HepG2 (cell line): ENCODE measurements around the gene COQ8B. TPM values are rescaled to one million over a fixed set of nuclear protein-coding genes. Genes with fewer than 3 reads are reported as not detected.

ENCODE experiments used
- ASH2L ChIP-seq: fragments of 300-600, 200-600 bp; sonication (generic); IDR thresholded peaks from 2 replicates; pipeline ENCODE4 v1.7.0; 2017; ENCODE audit warnings: low read depth, mild to moderate bottlenecking, moderate library complexity, mixed read lengths, low read length; ENCODE audit not compliant: insufficient read length
- CREB1 ChIP-seq, 2 experiments: fragments of 450-650 bp in 1 of 2; IDR thresholded peaks; 2 replicates each; pipeline ENCODE4 v1.6.1; 2016 to 2017; ENCODE audit warnings: control low read depth in 1 of 2, mild to moderate bottlenecking in 1 of 2, missing compliant biosample characterization in 1 of 2, missing genetic modification characterization in 1 of 2
- EP300 ChIP-seq, 3 experiments: sonication (generic) in 1 of 3; formaldehyde crosslinking in 1 of 3; IDR thresholded peaks; 2 replicates each; pipeline versions ENCODE4 v1.5.1 to v1.6.1; 2011 to 2020; ENCODE audit warnings: low read depth in 2 of 3, low read length in 2 of 3, borderline replicate concordance in 1 of 3, improper control_type of control experiment in 1 of 3, mild to moderate bottlenecking in 1 of 3, missing genetic modification reagents in 1 of 3, moderate library complexity in 1 of 3
- GATAD2A ChIP-seq: IDR thresholded peaks from 2 replicates; pipeline ENCODE4 v1.6.1; 2016
- HNF4A ChIP-seq: sonication (generic); formaldehyde crosslinking; IDR thresholded peaks from 2 replicates; pipeline ENCODE4 v1.4.0; 2020; ENCODE audit warnings: missing genetic modification reagents
- KAT2B ChIP-seq: fragments of 150-350 bp; IDR thresholded peaks from 2 replicates; pipeline ENCODE4 v1.6.1; 2014; ENCODE audit warnings: low read depth, low read length, borderline replicate concordance
- KLF9 ChIP-seq: IDR thresholded peaks from 2 replicates; pipeline ENCODE4 v1.6.1; 2016; ENCODE audit warnings: low read depth
- LCORL ChIP-seq, 2 experiments: fragments of 450-650 bp in 1 of 2; sonication (generic) in 1 of 2; formaldehyde crosslinking in 1 of 2; IDR thresholded peaks; 2 replicates each; pipeline versions ENCODE4 v1.5.0 to v1.6.1; 2017 to 2020; ENCODE audit warnings: antibody characterized with exemption in 1 of 2, missing genetic modification reagents in 1 of 2
- MED8 ChIP-seq: sonication (generic); formaldehyde crosslinking; IDR thresholded peaks from 2 replicates; pipeline ENCODE4 v1.8.1; 2023; ENCODE audit warnings: mild to moderate bottlenecking, missing genetic modification reagents; ENCODE audit not compliant: insufficient replicate concordance
- PHF20 ChIP-seq: sonication (generic); formaldehyde crosslinking; IDR thresholded peaks from 2 replicates; pipeline ENCODE4 v1.5.0; 2020; ENCODE audit warnings: mild to moderate bottlenecking, missing genetic modification reagents
- PHF21A ChIP-seq: sonication (generic); formaldehyde crosslinking; IDR thresholded peaks from 2 replicates; pipeline ENCODE4 v1.5.0; 2020; ENCODE audit warnings: mild to moderate bottlenecking, missing genetic modification reagents
- PTBP1 ChIP-seq: fragments of 200-400 bp; formaldehyde crosslinking; IDR thresholded peaks from 2 replicates; pipeline ENCODE4 v1.6.1; 2018; ENCODE audit warnings: low read length, low read depth; ENCODE audit not compliant: poor library complexity, severe bottlenecking
- SP5 ChIP-seq: IDR thresholded peaks from 2 replicates; pipeline ENCODE4 v1.6.1; 2016; ENCODE audit warnings: low read depth, borderline replicate concordance
- ZBTB7A ChIP-seq: sonication (generic); formaldehyde crosslinking; IDR thresholded peaks from 2 replicates; pipeline ENCODE4 v1.8.0; 2022; ENCODE audit warnings: mild to moderate bottlenecking, missing genetic modification reagents
- ZFP36L1 ChIP-seq: sonication (generic); formaldehyde crosslinking; IDR thresholded peaks from 2 replicates; pipeline ENCODE4 v1.8.0; 2022; ENCODE audit warnings: mild to moderate bottlenecking, missing genetic modification reagents, moderate library complexity
- ZMAT3 ChIP-seq: sonication (generic); formaldehyde crosslinking; conservative IDR thresholded peaks from 2 replicates; pipeline ENCODE4 v1.7.0; 2021; ENCODE audit warnings: missing genetic modification reagents
- ZNF230 ChIP-seq: sonication (generic); formaldehyde crosslinking; IDR thresholded peaks from 2 replicates; pipeline ENCODE4 v1.4.0; 2020; ENCODE audit warnings: mild to moderate bottlenecking, missing genetic modification reagents
- ZNF709 ChIP-seq: sonication (generic); formaldehyde crosslinking; IDR thresholded peaks from 2 replicates; pipeline ENCODE4 v1.5.0; 2020; ENCODE audit warnings: mild to moderate bottlenecking, missing genetic modification reagents
- ZNF850 ChIP-seq: sonication (generic); formaldehyde crosslinking; conservative IDR thresholded peaks from 2 replicates; pipeline ENCODE4 v1.9.0; 2021; ENCODE audit warnings: mild to moderate bottlenecking, missing genetic modification reagents
- polyA plus RNA-seq, 8 experiments: library from polyadenylated mRNA; depleted of rRNA in 3 of 8; stranded (reverse) in 7 of 8; unstranded in 1 of 8; fragments of >200 nt; fragmentation: Illumina TruSeq in 4 of 8; extraction: Trizol in 4 of 8; gene quantifications; 2 replicates each; pipeline versions ENCODE4 v1.2.1 to v1.2.3, GENCODE V29; 2011 to 2016; ENCODE audit warnings: low read depth in 4 of 8, missing spikeins in 1 of 8, mixed read lengths in 1 of 8; ENCODE audit not compliant: insufficient read depth in 1 of 8
- total RNA-seq, 5 experiments: library from RNA; depleted of rRNA; stranded (reverse); fragments of >200 nt; fragmentation: Illumina TruSeq; extraction: Trizol; gene quantifications; 2 replicates each; pipeline ENCODE4 v1.2.3, GENCODE V29; 2016; ENCODE audit warnings: low read depth in 1 of 5
- TF ChIP-seq, protein P1 (sequence below): sonication (generic); formaldehyde crosslinking; IDR thresholded peaks from 2 replicates; pipeline ENCODE4 v1.5.0; 2020; ENCODE audit warnings: missing genetic modification reagents
- TF ChIP-seq, protein P2 (sequence below): sonication (generic); formaldehyde crosslinking; conservative IDR thresholded peaks from 2 replicates; pipeline ENCODE4 v1.8.0; 2022; ENCODE audit warnings: mild to moderate bottlenecking, moderate library complexity, missing genetic modification reagents
- TF ChIP-seq, protein P3 (sequence below): sonication (generic); IDR thresholded peaks from 2 replicates; pipeline ENCODE4 v1.6.1; 2016; ENCODE audit warnings: low read depth, borderline replicate concordance
- TF ChIP-seq, protein P4 (sequence below): sonication (generic); formaldehyde crosslinking; IDR thresholded peaks from 2 replicates; pipeline ENCODE4 v1.4.0; 2020; ENCODE audit warnings: low read depth, mild to moderate bottlenecking, missing genetic modification reagents
- TF ChIP-seq, protein P5 (sequence below): conservative IDR thresholded peaks from 2 replicates; pipeline ENCODE4 v1.6.1; 2018; ENCODE audit warnings: missing genetic modification reagents

COQ8B gene
- total and polyA plus RNA-seq, 2 of the 13 experiments (the other 11 are each of a cell fraction or from before 2014, with no cell fraction given): 12.3 to 17.2 TPM

DNA sequence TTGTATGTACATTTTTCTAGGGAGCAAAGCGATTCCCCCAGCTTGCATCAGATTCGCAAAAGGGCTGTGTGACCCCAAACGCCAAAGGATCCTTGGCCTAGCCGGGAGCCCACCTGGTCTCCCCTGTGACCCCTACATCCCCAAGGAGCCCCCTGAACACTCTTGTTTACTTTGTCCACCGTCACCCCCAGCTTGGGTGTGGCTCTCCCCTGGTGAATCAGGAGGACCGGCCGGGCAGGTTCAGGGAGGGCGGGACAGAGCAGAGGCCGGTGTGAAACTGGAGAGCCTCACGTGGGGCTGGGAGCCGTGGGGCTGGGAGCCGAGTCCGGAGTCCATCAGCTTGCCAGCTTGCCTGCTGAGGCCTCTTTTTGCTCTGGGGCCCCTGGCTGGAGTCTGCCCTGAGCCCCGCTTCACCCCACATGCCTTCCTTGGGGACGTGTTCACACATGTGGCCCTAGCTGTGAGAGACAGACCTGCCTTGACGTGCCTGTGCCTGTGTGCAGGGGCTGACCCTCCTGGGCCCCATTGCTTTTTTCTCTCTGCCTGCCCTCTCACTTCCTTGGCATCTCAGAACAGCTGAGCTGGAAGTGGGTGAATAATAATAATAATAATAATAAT lies 2.2 kb upstream of the COQ8B start (continued):
- peak; percentile 69 for TF ChIP-seq GATAD2A
- no peak for TF ChIP-seq PTBP1
- no peak for TF ChIP-seq LCORL (IDR thresholded peaks at IDR 0.05)
- TF ChIP-seq LCORL (CRISPR knock-in tag; IDR thresholded peaks at IDR 0.05): peak; percentile 86
- TF ChIP-seq MED8 (CRISPR knock-in tag): no peak
- TF ChIP-seq, protein P1, sequence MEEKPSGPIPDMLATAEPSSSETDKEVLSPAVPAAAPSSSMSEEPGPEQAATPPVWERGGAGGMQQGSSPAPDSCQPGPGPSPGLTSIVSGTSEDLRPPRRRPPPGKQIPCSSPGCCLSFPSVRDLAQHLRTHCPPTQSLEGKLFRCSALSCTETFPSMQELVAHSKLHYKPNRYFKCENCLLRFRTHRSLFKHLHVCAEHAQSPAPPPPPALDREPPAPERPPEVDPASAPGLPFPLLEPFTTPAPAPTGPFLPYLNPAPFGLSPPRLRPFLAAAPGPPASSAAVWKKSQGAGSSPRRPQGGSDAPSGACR (CRISPR knock-in tag): peak; percentile 85; the same call in 1 of the 2 replicates
- TF ChIP-seq ZBTB7A (CRISPR knock-in tag): no peak
- TF ChIP-seq, protein P2, sequence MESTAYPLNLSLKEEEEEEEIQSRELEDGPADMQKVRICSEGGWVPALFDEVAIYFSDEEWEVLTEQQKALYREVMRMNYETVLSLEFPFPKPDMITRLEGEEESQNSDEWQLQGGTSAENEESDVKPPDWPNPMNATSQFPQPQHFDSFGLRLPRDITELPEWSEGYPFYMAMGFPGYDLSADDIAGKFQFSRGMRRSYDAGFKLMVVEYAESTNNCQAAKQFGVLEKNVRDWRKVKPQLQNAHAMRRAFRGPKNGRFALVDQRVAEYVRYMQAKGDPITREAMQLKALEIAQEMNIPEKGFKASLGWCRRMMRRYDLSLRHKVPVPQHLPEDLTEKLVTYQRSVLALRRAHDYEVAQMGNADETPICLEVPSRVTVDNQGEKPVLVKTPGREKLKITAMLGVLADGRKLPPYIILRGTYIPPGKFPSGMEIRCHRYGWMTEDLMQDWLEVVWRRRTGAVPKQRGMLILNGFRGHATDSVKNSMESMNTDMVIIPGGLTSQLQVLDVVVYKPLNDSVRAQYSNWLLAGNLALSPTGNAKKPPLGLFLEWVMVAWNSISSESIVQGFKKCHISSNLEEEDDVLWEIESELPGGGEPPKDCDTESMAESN (CRISPR knock-in tag): 0 out of 2 replicates have a peak, but pooled peaks have one; percentile 20
- no peak for TF ChIP-seq ZMAT3 (CRISPR knock-in tag)
- TF ChIP-seq EP300 (IDR thresholded peaks at IDR 0.05; ENCODE audit: low read depth in 2 of 2, low read length in 2 of 2): peak in 1 of 2 experiments; percentile 63; a peak in 1 of 4 replicates
- TF ChIP-seq EP300 (CRISPR knock-in tag; IDR thresholded peaks at IDR 0.05; ENCODE audit: borderline replicate concordance): no peak
- TF ChIP-seq PHF20: no peak
- no peak for TF ChIP-seq ZNF850 (CRISPR knock-in tag)
- 0 out of 2 replicates have a peak, but pooled peaks have one; percentile 73 for TF ChIP-seq ZNF230 (CRISPR knock-in tag)
- TF ChIP-seq, protein P3, sequence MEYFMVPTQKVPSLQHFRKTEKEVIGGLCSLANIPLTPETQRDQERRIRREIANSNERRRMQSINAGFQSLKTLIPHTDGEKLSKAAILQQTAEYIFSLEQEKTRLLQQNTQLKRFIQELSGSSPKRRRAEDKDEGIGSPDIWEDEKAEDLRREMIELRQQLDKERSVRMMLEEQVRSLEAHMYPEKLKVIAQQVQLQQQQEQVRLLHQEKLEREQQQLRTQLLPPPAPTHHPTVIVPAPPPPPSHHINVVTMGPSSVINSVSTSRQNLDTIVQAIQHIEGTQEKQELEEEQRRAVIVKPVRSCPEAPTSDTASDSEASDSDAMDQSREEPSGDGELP: peak; percentile 84; the same call in 1 of the 2 replicates
- TF ChIP-seq ZFP36L1 (CRISPR knock-in tag): no peak
- TF ChIP-seq HNF4A: peak; percentile 95
- TF ChIP-seq, protein P4, sequence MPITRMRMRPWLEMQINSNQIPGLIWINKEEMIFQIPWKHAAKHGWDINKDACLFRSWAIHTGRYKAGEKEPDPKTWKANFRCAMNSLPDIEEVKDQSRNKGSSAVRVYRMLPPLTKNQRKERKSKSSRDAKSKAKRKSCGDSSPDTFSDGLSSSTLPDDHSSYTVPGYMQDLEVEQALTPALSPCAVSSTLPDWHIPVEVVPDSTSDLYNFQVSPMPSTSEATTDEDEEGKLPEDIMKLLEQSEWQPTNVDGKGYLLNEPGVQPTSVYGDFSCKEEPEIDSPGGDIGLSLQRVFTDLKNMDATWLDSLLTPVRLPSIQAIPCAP: no peak
- no peak for TF ChIP-seq KLF9
- TF ChIP-seq, protein P5, sequence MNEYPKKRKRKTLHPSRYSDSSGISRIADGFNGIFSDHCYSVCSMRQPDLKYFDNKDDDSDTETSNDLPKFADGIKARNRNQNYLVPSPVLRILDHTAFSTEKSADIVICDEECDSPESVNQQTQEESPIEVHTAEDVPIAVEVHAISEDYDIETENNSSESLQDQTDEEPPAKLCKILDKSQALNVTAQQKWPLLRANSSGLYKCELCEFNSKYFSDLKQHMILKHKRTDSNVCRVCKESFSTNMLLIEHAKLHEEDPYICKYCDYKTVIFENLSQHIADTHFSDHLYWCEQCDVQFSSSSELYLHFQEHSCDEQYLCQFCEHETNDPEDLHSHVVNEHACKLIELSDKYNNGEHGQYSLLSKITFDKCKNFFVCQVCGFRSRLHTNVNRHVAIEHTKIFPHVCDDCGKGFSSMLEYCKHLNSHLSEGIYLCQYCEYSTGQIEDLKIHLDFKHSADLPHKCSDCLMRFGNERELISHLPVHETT (CRISPR knock-in tag): no peak
- peak; percentile 94 for TF ChIP-seq SP5 (CRISPR knock-in tag)
- no peak for TF ChIP-seq CREB1 (IDR thresholded peaks at IDR 0.05)
- no peak for TF ChIP-seq CREB1 (CRISPR knock-in tag; IDR thresholded peaks at IDR 0.05)
- TF ChIP-seq ZNF709 (CRISPR knock-in tag): 0 out of 2 replicates have a peak, but pooled peaks have one; percentile 41
- TF ChIP-seq PHF21A (CRISPR knock-in tag): peak; percentile 84
- no peak for TF ChIP-seq KAT2B
- TF ChIP-seq ASH2L: peak; percentile 61
